Measurements from ENCODE around the gene PCGF1. TPM values are rescaled to one million over a fixed set of nuclear protein-coding genes. Genes with fewer than 3 reads are reported as not detected.

Gene PCGF1
- total and polyA plus RNA-seq, 2 of the 13 experiments (the other 11 are each of a cell fraction or from before 2014, with no cell fraction given) = 20.4 to 22.6 TPM

- TF ChIP-seq ARID3A (IDR thresholded peaks at IDR 0.05; ENCODE audit: low read depth, low read length) = peak; percentile 80
- TF ChIP-seq ZNF354B (CRISPR knock-in tag; IDR thresholded peaks at IDR 0.05) = 0 out of 2 replicates have a peak, but pooled peaks have one; percentile 69
- peak; percentile 95 for TF ChIP-seq ARID4A (CRISPR knock-in tag; IDR thresholded peaks at IDR 0.05; ENCODE audit: borderline replicate concordance)
- peak; percentile 90; the same call in 1 of the 2 replicates for TF ChIP-seq NPAS2 (CRISPR knock-in tag; IDR thresholded peaks at IDR 0.05; ENCODE audit: borderline replicate concordance)
- 0 out of 2 replicates have a peak, but pooled peaks have one; percentile 8 for TF ChIP-seq DPF2 (CRISPR knock-in tag; IDR thresholded peaks at IDR 0.05; ENCODE audit: borderline replicate concordance, low read depth)
- TF ChIP-seq SP1 (IDR thresholded peaks at IDR 0.05) = no peak
- peak; percentile 54 for TF ChIP-seq SP1 (CRISPR knock-in tag; IDR thresholded peaks at IDR 0.05)
- TF ChIP-seq RFX1 (IDR thresholded peaks at IDR 0.05) = no peak
- TF ChIP-seq CBX5 (CRISPR knock-in tag; IDR thresholded peaks at IDR 0.05; ENCODE audit: borderline replicate concordance) = peak; percentile 76; the same call in 1 of the 2 replicates
- TF ChIP-seq JUNB (CRISPR knock-in tag; IDR thresholded peaks at IDR 0.05; ENCODE audit: borderline replicate concordance) = no peak
- peak; percentile 96 for TF ChIP-seq HDAC1 (CRISPR knock-in tag; IDR thresholded peaks at IDR 0.05)
- TF ChIP-seq ZNF34 (CRISPR knock-in tag; IDR thresholded peaks at IDR 0.05; ENCODE audit: borderline replicate concordance) = no peak; the same call in 1 of the 2 replicates
- TF ChIP-seq ZSCAN30 (CRISPR knock-in tag; IDR thresholded peaks at IDR 0.05) = no peak
- TF ChIP-seq DNMT1 (CRISPR knock-in tag; IDR thresholded peaks at IDR 0.05) = peak; percentile 56; the same call in 1 of the 2 replicates
- no peak for TF ChIP-seq MXD1 (CRISPR knock-in tag; IDR thresholded peaks at IDR 0.05)
- peak; percentile 90 for TF ChIP-seq REPIN1 (CRISPR knock-in tag; IDR thresholded peaks at IDR 0.05; ENCODE audit: borderline replicate concordance, low read depth)
- TF ChIP-seq EZH2 (conservative IDR thresholded peaks at IDR 0.05; ENCODE audit: low read depth, low read length) = no peak
- peak; percentile 69 for TF ChIP-seq ARID5B (CRISPR knock-in tag; IDR thresholded peaks at IDR 0.05)
Measured at GRCh38 chr2:74482801-74483674, 24.5 kb downstream of the PCGF1 start, which contains the start of the genes CCDC142 and TTC31 (continued).
